ENCODE measurements around the gene CAPN11. TPM values are rescaled to one million over a fixed set of nuclear protein-coding genes. Genes with fewer than 3 reads are reported as not detected.
"Not testable (repeated sequence)": the region's sequence is repeated elsewhere in the genome, so short reads cannot be mapped to it uniquely, and the experiment has no call there.

CAPN11 gene
- total RNA-seq, 2 experiments from 2014 or later: 1.3 to 1.5 TPM

- POLR2A ChIA-PET: no interaction called here
Observed at GRCh38 chr6:44139351-44139743, 19.3 kb upstream of the CAPN11 start.

GRCh38 chr6:44142835-44143234 lies 15.8 kb upstream of the CAPN11 start:
- POLR2A ChIA-PET: no interaction called here
- H3K9me3 Mint-ChIP-seq: no peaks in the 10 kb centered on the region

More at GRCh38 chr6:44139351-44139743, 19.3 kb upstream of the CAPN11 start:
- DNase-seq: no peak
- Histone ChIP-seq H3K4me3 (ENCODE audit: low read length) (no peak overlapping the region), H3K27me3 (ENCODE audit: control insufficient read depth in 1 of 2, insufficient read depth in 2 of 2, low read length in 2 of 2) (no peaks in the 10 kb centered on the region), H3K36me3 (ENCODE audit: insufficient read depth, low read length) (peaks cover 33% of the 10 kb centered on the region), H3K4me1 (ENCODE audit: insufficient read depth, low read length) (no peaks in the 10 kb centered on the region), H3K27ac (ENCODE audit: low read depth in 1 of 2, low read length in 2 of 2) (no peak overlapping the region), H3K9me3 (ENCODE audit: control insufficient read depth in 1 of 2, insufficient read depth in 1 of 2, low read length in 2 of 2) (no peaks in the 10 kb centered on the region)
- H3K27ac Mint-ChIP-seq: no peak overlapping the region
- no peak for ATAC-seq (ENCODE audit: poor library complexity)
- no peaks in the 10 kb centered on the region for H3K27me3 Mint-ChIP-seq
- CTCF ChIA-PET: no interaction called here
- no peaks in the 10 kb centered on the region for H3K4me1 Mint-ChIP-seq (ENCODE audit: low read depth)
- H3K4me3 Mint-ChIP-seq: no peak overlapping the region
- no peak for TF ChIP-seq CTCF (IDR thresholded peaks at IDR 0.05)
- H3K36me3 Mint-ChIP-seq (ENCODE audit: low read depth): peaks cover 68% of the 10 kb centered on the region
- H3K9me3 Mint-ChIP-seq: no peaks in the 10 kb centered on the region
- intact Hi-C loops (cut with DNase I, micrococcal nuclease): no loop called here

GRCh38 chr6:44143731-44144130 lies 14.9 kb upstream of the CAPN11 start:
- Mint-ChIP-seq H3K4me3 (no peak overlapping the region), H3K27ac (no peak overlapping the region), H3K36me3 (ENCODE audit: low read depth) (peaks cover 75% of the 10 kb centered on the region), H3K4me1 (ENCODE audit: low read depth) (no peaks in the 10 kb centered on the region), H3K27me3 (no peaks in the 10 kb centered on the region), H3K9me3 (no peaks in the 10 kb centered on the region)
- Histone ChIP-seq H3K9me3 (ENCODE audit: control insufficient read depth in 1 of 2, insufficient read depth in 1 of 2, low read length in 2 of 2) (no peaks in the 10 kb centered on the region), H3K27me3 (ENCODE audit: control insufficient read depth in 1 of 2, insufficient read depth in 2 of 2, low read length in 2 of 2) (no peaks in the 10 kb centered on the region), H3K27ac (ENCODE audit: low read depth in 1 of 2, low read length in 2 of 2) (no peak overlapping the region), H3K4me3 (ENCODE audit: low read length) (no peak overlapping the region), H3K4me1 (ENCODE audit: insufficient read depth, low read length) (no peaks in the 10 kb centered on the region), H3K36me3 (ENCODE audit: insufficient read depth, low read length) (peaks cover 33% of the 10 kb centered on the region)
- CTCF ChIA-PET: interaction anchor here (0.6 kb wide), 1 partner anchor 30 kb away, joined by 4 read pairs; no protein-coding TSS in a partner anchor
- DNase-seq (no peak), ATAC-seq (ENCODE audit: poor library complexity) (no peak)
- intact Hi-C loops (cut with DNase I, micrococcal nuclease): no loop called here
- POLR2A ChIA-PET: no interaction called here
- no peak for TF ChIP-seq CTCF (IDR thresholded peaks at IDR 0.05)

More at GRCh38 chr6:44142835-44143234, 15.8 kb upstream of the CAPN11 start:
- Histone ChIP-seq H3K4me3 (ENCODE audit: low read length) (no peak overlapping the region), H3K9me3 (ENCODE audit: control insufficient read depth in 1 of 2, insufficient read depth in 1 of 2, low read length in 2 of 2) (no peaks in the 10 kb centered on the region), H3K36me3 (ENCODE audit: insufficient read depth, low read length) (peaks cover 33% of the 10 kb centered on the region), H3K4me1 (ENCODE audit: insufficient read depth, low read length) (no peaks in the 10 kb centered on the region), H3K27ac (ENCODE audit: low read depth in 1 of 2, low read length in 2 of 2) (no peak overlapping the region), H3K27me3 (ENCODE audit: control insufficient read depth in 1 of 2, insufficient read depth in 2 of 2, low read length in 2 of 2) (no peaks in the 10 kb centered on the region)
- DNase-seq: no peak
- H3K27ac Mint-ChIP-seq: no peak overlapping the region
- no peak overlapping the region for H3K4me3 Mint-ChIP-seq
- ATAC-seq (ENCODE audit: poor library complexity): no peak
- H3K4me1 Mint-ChIP-seq (ENCODE audit: low read depth): no peaks in the 10 kb centered on the region
- no peak for TF ChIP-seq CTCF (IDR thresholded peaks at IDR 0.05)
- intact Hi-C loops (cut with DNase I, micrococcal nuclease): no loop called here
- H3K36me3 Mint-ChIP-seq (ENCODE audit: low read depth): peaks cover 77% of the 10 kb centered on the region
- CTCF ChIA-PET: no interaction called here
- no peaks in the 10 kb centered on the region for H3K27me3 Mint-ChIP-seq

- H3K27me3 Mint-ChIP-seq, CTCF ChIA-PET: not testable (repeated sequence)
- peaks cover 75% of the 10 kb centered on the region for H3K36me3 Mint-ChIP-seq (ENCODE audit: low read depth)
Observed at GRCh38 chr6:44144536-44144935, 14.1 kb upstream of the CAPN11 start.

More at GRCh38 chr6:44144536-44144935, 14.1 kb upstream of the CAPN11 start:
- H3K4me3 Mint-ChIP-seq; H3K27ac ChIP-seq (ENCODE audit: low read depth in 1 of 2, low read length in 2 of 2); ATAC-seq (ENCODE audit: poor library complexity); intact Hi-C loops (cut with DNase I, micrococcal nuclease); H3K9me3 ChIP-seq (ENCODE audit: control insufficient read depth in 1 of 2, insufficient read depth in 1 of 2, low read length in 2 of 2); DNase-seq; H3K4me3 ChIP-seq (ENCODE audit: low read length); POLR2A ChIA-PET; H3K4me1 Mint-ChIP-seq (ENCODE audit: low read depth); H3K27ac Mint-ChIP-seq; H3K9me3 Mint-ChIP-seq; H3K4me1 ChIP-seq (ENCODE audit: insufficient read depth, low read length); H3K27me3 ChIP-seq (ENCODE audit: control insufficient read depth in 1 of 2, insufficient read depth in 2 of 2, low read length in 2 of 2): not testable (repeated sequence)
- H3K36me3 ChIP-seq (ENCODE audit: insufficient read depth, low read length): peaks cover 35% of the 10 kb centered on the region

Measured in CD4-positive, alpha-beta T cell (primary cell).